GM23248 (cell line): ENCODE measurements around the gene TRIB2. TPM values are rescaled to one million over a fixed set of nuclear protein-coding genes. Genes with fewer than 3 reads are reported as not detected.
"Not testable (repeated sequence)": the region's sequence is repeated elsewhere in the genome, so short reads cannot be mapped to it uniquely, and the experiment has no call there.

ENCODE experiments used
- DNase-seq: peaks from one replicate; pipeline ENCODE4 v3.0.0-alpha.2; 2015
- H2AFZ ChIP-seq: fragments of 200-600 bp; sonication (generic); 2 replicates; pipeline ENCODE4 v1.6.1; 2016; ENCODE audit warnings: antibody characterized with exemption
- H3F3A ChIP-seq: fragments of 200-600 bp; sonication (generic); 2 replicates; pipeline ENCODE4 v1.6.1; 2016; ENCODE audit warnings: mild to moderate bottlenecking, antibody characterized with exemption, mixed run types; ENCODE audit not compliant: insufficient read depth
- H3K27ac ChIP-seq: fragments of 200-600 bp; sonication (generic); 2 replicates; pipeline ENCODE4 v1.5.1; 2016; ENCODE audit warnings: mild to moderate bottlenecking
- H3K27me3 ChIP-seq: fragments of 200-600 bp; sonication (generic); replicated peaks from 2 replicates; pipeline ENCODE4 v1.6.1; 2016; ENCODE audit warnings: mild to moderate bottlenecking; ENCODE audit not compliant: insufficient read depth
- H3K36me3 ChIP-seq: fragments of 200-600 bp; sonication (generic); 2 replicates; pipeline ENCODE4 v1.6.1; 2016; ENCODE audit warnings: low read depth, mild to moderate bottlenecking
- H3K4me1 ChIP-seq: fragments of 200-600 bp; sonication (generic); 2 replicates; pipeline ENCODE4 v1.6.1; 2016; ENCODE audit warnings: mild to moderate bottlenecking; ENCODE audit not compliant: insufficient read depth
- H3K4me2 ChIP-seq: fragments of 200-600 bp; sonication (generic); one replicate; pipeline ENCODE4 v1.6.1; 2016; ENCODE audit warnings: mild to moderate bottlenecking; ENCODE audit not compliant: unreplicated experiment
- H3K4me3 ChIP-seq: fragments of 200-600 bp; sonication (generic); 2 replicates; pipeline ENCODE4 v1.5.1; 2016; ENCODE audit warnings: mild to moderate bottlenecking
- H3K79me2 ChIP-seq: fragments of 200-600 bp; sonication (generic); 2 replicates; pipeline ENCODE4 v1.6.1; 2016; ENCODE audit warnings: mild to moderate bottlenecking; ENCODE audit not compliant: insufficient read depth
- H3K9ac ChIP-seq: fragments of 200-600 bp; sonication (generic); 2 replicates; pipeline ENCODE4 v1.6.1; 2016; ENCODE audit warnings: mild to moderate bottlenecking
- H3K9me2 ChIP-seq: fragments of 200-600 bp; sonication (generic); 2 replicates; pipeline ENCODE4 v1.6.1; 2016; ENCODE audit warnings: mixed run types, mild to moderate bottlenecking, moderate library complexity; ENCODE audit not compliant: insufficient read depth
- H3K9me3 ChIP-seq: fragments of 200-600 bp; sonication (generic); one replicate; pipeline ENCODE4 v1.6.1; 2017; ENCODE audit warnings: low read depth
- H4K20me1 ChIP-seq: fragments of 200-600 bp; sonication (generic); 2 replicates; pipeline ENCODE4 v1.6.0; 2016; ENCODE audit not compliant: insufficient read depth
- EZH2 ChIP-seq: fragments of 200-600 bp; sonication (generic); IDR thresholded peaks from 2 replicates; pipeline ENCODE4 v1.6.1; 2018; ENCODE audit warnings: antibody characterized with exemption, mild to moderate bottlenecking; ENCODE audit not compliant: insufficient read depth, poor library complexity, severe bottlenecking
- EZH2phosphoT487 ChIP-seq: fragments of 200-600 bp; sonication (generic); IDR thresholded peaks from 2 replicates; pipeline ENCODE4 v1.6.1; 2018; ENCODE audit warnings: antibody characterized with exemption, moderate library complexity, mild to moderate bottlenecking, low read depth; ENCODE audit not compliant: insufficient read depth
- WGBS, 2 experiments: methylation state at CpG; one replicate each; pipeline ENCODE4 v1.1.6; 2015 to 2017; ENCODE audit warnings: low lambda C conversion rate in 2 of 2, low coverage in 1 of 2; ENCODE audit errors: missing lambda C conversion rate in 2 of 2; 5-methylcytosine and 5-hydroxymethylcytosine counted together
- in situ Hi-C: fragments of 300-500 bp; cut with MboI; formaldehyde crosslinking; loops from 2 replicates; pipeline ENCODE4 v1.15.0; 2020
- polyA plus RNA-seq: library from polyadenylated mRNA; unstranded; fragments of >200 nt; fragmentation: Nextera tagmentation; extraction: Ambion mirVana; gene quantifications from 2 replicates; pipeline ENCODE4 v1.2.1, GENCODE V29; 2016
- total RNA-seq: library from RNA; depleted of rRNA; stranded (reverse); fragments of >200 nt; shearing (Covaris generic); gene quantifications from 2 replicates; pipeline ENCODE4 v1.2.3, GENCODE V29; 2014

The TRIB2 gene
- total and polyA plus RNA-seq, 2 experiments from 2014 or later, result 31.5 to 46.9 TPM

DNA sequence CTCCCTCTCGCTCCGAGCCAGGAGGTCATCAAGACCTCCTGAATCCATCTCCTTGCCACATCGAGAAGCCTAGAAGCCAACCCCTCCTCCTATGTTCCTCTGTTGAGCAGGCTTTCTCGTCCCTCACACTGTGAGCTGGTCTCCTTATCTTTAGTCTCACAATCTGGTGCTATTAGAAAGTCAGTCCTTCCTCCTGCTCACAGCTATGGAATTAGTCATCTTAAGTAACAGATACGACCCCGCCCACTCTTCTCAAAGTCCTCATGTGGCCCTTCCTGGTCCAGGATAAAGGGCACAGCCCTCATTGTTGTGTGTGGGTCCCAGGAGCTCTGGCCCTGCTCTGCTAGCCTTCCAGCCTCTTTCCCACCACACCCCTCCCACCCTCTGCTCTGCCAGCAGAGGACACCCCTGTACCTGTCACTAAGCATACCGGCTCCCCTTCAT, 41.4 kb upstream of the TRIB2 start:
- WGBS, 2 experiments, result 55 to 68% methylated on average over 6 to 7 of the region's 7 CpGs
- no peak overlapping the region for H3K27ac ChIP-seq
- no peaks in the 10 kb centered on the region for H4K20me1 ChIP-seq
- H3K4me2 ChIP-seq, result no peak overlapping the region
- no peaks in the 10 kb centered on the region for H3K9me2 ChIP-seq
- peak; percentile 61 for DNase-seq
- H2AFZ ChIP-seq, result no peak overlapping the region
- H3K9me3 ChIP-seq, result no peaks in the 10 kb centered on the region
- H3K79me2 ChIP-seq, result no peaks in the 10 kb centered on the region
- no peaks in the 10 kb centered on the region for H3F3A ChIP-seq
- TF ChIP-seq EZH2 (no peak), EZH2phosphoT487 (no peak)
- no peaks in the 10 kb centered on the region for H3K36me3 ChIP-seq
- H3K9ac ChIP-seq, result no peak overlapping the region
- no peak overlapping the region for H3K4me3 ChIP-seq
- in situ Hi-C loops, result no loop called here
- H3K4me1 ChIP-seq, result no peaks in the 10 kb centered on the region
- H3K27me3 ChIP-seq, result no peaks in the 10 kb centered on the region

DNA sequence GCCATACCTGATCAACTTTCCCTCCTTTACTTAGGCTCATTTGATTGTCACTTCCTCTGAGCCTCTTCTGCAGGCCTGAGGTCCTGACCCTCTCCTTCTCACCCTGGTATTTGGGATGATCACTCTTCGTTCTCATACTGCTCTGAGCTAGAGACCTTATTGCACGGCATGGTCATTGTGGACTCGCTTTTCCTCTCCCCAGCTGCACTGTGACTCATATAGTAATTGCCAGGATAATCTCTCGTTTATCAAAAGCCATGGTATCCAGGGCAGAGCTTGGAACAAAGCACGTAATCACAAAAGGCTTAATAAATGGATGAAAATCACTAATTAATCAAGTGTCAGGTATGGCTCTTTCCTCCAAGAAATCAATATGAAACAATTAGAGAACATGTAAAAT, 40.9 kb upstream of the TRIB2 start:
- Histone ChIP-seq H3K27ac (no peak overlapping the region), H3K9me3 (no peaks in the 10 kb centered on the region), H3K4me3 (no peak overlapping the region), H3K9ac (no peak overlapping the region), H3K36me3 (no peaks in the 10 kb centered on the region), H2AFZ (no peak overlapping the region), H3K4me2 (no peak overlapping the region), H3K79me2 (no peaks in the 10 kb centered on the region), H4K20me1 (no peaks in the 10 kb centered on the region), H3K27me3 (no peaks in the 10 kb centered on the region), H3K9me2 (no peaks in the 10 kb centered on the region), H3F3A (no peaks in the 10 kb centered on the region), H3K4me1 (no peaks in the 10 kb centered on the region)
- TF ChIP-seq EZH2 (no peak), EZH2phosphoT487 (no peak)
- WGBS, 2 experiments, result 91 to 92% methylated on average over 5 of the region's 5 CpGs
- in situ Hi-C loops, result no loop called here
- DNase-seq, result no peak

DNA sequence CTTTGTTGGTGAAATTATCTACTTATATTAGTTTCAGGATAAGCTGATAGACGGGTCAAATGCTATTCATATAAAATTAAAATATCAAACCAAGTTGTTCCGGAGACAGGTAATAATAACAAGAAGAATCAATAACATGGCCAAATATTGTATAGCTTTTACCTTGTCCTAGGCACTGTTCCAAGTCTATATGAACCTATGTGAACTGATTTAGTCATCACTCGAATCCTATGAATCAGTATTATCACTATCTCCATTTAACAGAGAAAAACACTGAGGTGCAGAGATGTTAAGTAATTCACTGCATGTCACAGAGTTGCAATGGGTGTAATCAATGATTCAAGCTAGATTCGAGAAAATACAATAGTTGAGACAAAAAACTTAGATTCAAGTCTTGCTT, 40.0 kb upstream of the TRIB2 start:
- no peak overlapping the region for H3K9ac ChIP-seq
- H3K36me3 ChIP-seq, result no peaks in the 10 kb centered on the region
- H4K20me1 ChIP-seq, result no peaks in the 10 kb centered on the region
- H3K4me1 ChIP-seq, result no peaks in the 10 kb centered on the region
- H3K4me3 ChIP-seq, result no peak overlapping the region
- no peak overlapping the region for H2AFZ ChIP-seq
- WGBS, 2 experiments, result 76% methylated on average over 4 of the region's 4 CpGs
- no peaks in the 10 kb centered on the region for H3K79me2 ChIP-seq
- in situ Hi-C loops, result no loop called here
- H3K27me3 ChIP-seq, result no peaks in the 10 kb centered on the region
- H3K9me3 ChIP-seq, result no peaks in the 10 kb centered on the region
- no peak overlapping the region for H3K27ac ChIP-seq
- H3K9me2 ChIP-seq, result no peaks in the 10 kb centered on the region
- no peak overlapping the region for H3K4me2 ChIP-seq
- DNase-seq, result no peak
- no peak for TF ChIP-seq EZH2phosphoT487
- no peak for TF ChIP-seq EZH2
- no peaks in the 10 kb centered on the region for H3F3A ChIP-seq

DNA sequence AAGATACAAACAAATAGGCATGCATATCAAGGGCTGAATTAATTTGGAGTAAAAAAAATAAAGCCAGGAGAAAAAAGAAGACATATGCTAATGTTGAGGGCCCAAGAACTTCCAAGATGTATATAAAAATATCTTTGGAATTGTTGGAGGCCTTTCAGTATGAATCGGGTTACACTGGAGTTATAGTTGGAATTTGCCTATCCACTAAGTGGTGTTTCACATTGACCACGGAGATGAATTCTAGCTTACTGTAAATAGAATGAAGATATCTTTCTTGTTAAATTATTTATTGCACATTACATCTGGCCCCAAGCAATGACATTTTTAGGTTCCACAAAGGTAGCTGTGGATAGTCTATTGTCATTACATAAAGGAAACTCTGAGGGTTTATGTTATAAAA, 38.5 kb upstream of the TRIB2 start:
- H3K27ac ChIP-seq, result no peak overlapping the region
- H3K4me2 ChIP-seq, result no peak overlapping the region
- H3K27me3 ChIP-seq, result no peaks in the 10 kb centered on the region
- no peak overlapping the region for H2AFZ ChIP-seq
- H3F3A ChIP-seq, result no peaks in the 10 kb centered on the region
- no peaks in the 10 kb centered on the region for H3K4me1 ChIP-seq
- DNase-seq, result no peak
- no peak overlapping the region for H3K4me3 ChIP-seq
- TF ChIP-seq EZH2phosphoT487 (no peak), EZH2 (no peak)
- H3K79me2 ChIP-seq, result no peaks in the 10 kb centered on the region
- no peaks in the 10 kb centered on the region for H3K36me3 ChIP-seq
- WGBS, 2 experiments, result 65 to 81% methylated on average over 2 of the region's 2 CpGs
- in situ Hi-C loops, result no loop called here
- no peaks in the 10 kb centered on the region for H4K20me1 ChIP-seq
- no peak overlapping the region for H3K9ac ChIP-seq
- no peaks in the 10 kb centered on the region for H3K9me3 ChIP-seq
- H3K9me2 ChIP-seq, result no peaks in the 10 kb centered on the region

DNA sequence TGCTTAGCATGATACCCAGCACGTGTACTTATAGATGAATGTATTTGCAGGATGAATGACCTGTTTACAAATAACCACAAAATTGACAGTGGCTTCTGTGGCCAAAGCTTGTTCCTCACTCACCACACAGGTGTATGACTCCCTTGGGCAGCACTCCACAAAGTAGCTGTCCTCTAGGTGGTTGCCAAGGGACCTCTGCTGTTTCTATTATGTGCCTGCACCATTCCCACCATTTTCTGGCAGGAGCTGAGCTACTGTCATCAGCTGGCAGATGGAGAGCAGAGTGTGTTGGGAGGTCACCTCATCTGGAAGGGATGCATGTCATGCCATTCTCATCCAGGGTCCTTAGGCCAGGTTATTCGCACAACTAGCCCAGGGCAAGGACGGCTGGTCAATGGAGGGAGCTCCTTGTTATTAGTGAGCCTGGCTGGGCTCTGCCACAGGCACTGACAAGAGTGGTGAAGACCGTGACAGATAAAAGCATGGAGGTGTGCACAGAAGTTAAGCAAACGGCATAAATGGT, 37.1 kb upstream of the TRIB2 start:
- H3K27me3 ChIP-seq, result no peaks in the 10 kb centered on the region
- H2AFZ ChIP-seq, result no peak overlapping the region
- H3F3A ChIP-seq, result 0 out of 2 replicates have a peak, but pooled peaks cover 8% of the 10 kb centered on the region
- no peak overlapping the region for H3K27ac ChIP-seq
- H3K36me3 ChIP-seq, result no peaks in the 10 kb centered on the region
- H3K9ac ChIP-seq, result no peak overlapping the region
- H3K4me3 ChIP-seq, result no peak overlapping the region
- no peaks in the 10 kb centered on the region for H3K9me2 ChIP-seq
- no peak overlapping the region for H3K4me2 ChIP-seq
- H3K4me1 ChIP-seq, result peaks cover 6% of the 10 kb centered on the region
- H3K79me2 ChIP-seq, result no peaks in the 10 kb centered on the region
- H4K20me1 ChIP-seq, result no peaks in the 10 kb centered on the region
- no peak for TF ChIP-seq EZH2
- no peak for TF ChIP-seq EZH2phosphoT487
- no peak for DNase-seq
- 61 to 70% methylated on average over 5 of the region's 5 CpGs for WGBS, 2 experiments
- in situ Hi-C loops, result no loop called here
- H3K9me3 ChIP-seq, result no peaks in the 10 kb centered on the region

DNA sequence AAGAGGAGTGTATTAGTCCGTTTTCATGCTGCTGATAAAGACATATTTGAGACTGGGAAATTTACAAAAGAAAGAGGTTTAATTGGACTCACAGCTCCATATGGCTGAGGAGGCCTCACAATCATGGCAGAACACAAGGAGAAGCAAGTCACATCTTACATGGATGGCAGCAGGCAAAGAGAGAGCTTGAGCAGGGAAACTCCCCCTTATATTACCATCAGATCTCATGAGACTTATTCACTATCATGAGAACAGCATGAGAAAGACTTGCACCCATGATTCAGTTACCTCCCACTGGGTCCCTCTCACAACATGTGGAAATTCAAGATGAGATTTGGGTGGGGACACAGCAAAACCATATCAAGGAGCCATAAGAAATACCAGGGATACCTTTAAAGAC, 36.6 kb upstream of the TRIB2 start:
- H2AFZ ChIP-seq, H3K9me3 ChIP-seq, H3K27ac ChIP-seq, in situ Hi-C loops, H3K27me3 ChIP-seq, H3K9me2 ChIP-seq, H3F3A ChIP-seq, H3K79me2 ChIP-seq, H3K4me2 ChIP-seq, DNase-seq, H3K4me3 ChIP-seq, H3K4me1 ChIP-seq, H4K20me1 ChIP-seq, H3K36me3 ChIP-seq, H3K9ac ChIP-seq: not testable (repeated sequence)
- WGBS, 2 experiments, result 20 to 55% methylated on average over 1 of the region's 1 CpG
